Large intestine (tissue), 3 donors: ENCODE results near the gene MKRN2. TPM values are rescaled to one million over a fixed set of nuclear protein-coding genes. Genes with fewer than 3 reads are reported as not detected.

Experiments
- DNase-seq, 2 donors: peaks; one replicate each; pipeline versions ENCODE4 v3.0.0 to v3.0.0-alpha.2; 2013
- H3K27ac ChIP-seq: one replicate; pipeline ENCODE4 v1.5.1; 2013; ENCODE audit warnings: low read length
- H3K27me3 ChIP-seq: 2 replicates; pipeline ENCODE4 v1.6.1; 2013; ENCODE audit warnings: low read length; ENCODE audit not compliant: control insufficient read depth, insufficient read depth
- H3K36me3 ChIP-seq: 2 replicates; pipeline ENCODE4 v1.6.1; 2013; ENCODE audit warnings: low read length; ENCODE audit not compliant: control insufficient read depth, insufficient read depth
- H3K4me1 ChIP-seq: one replicate; pipeline ENCODE4 v1.6.1; 2013; ENCODE audit warnings: low read length; ENCODE audit not compliant: control insufficient read depth, insufficient read depth
- H3K4me3 ChIP-seq: one replicate; pipeline ENCODE4 v1.5.1; 2013; ENCODE audit warnings: low read length
- H3K9me3 ChIP-seq: one replicate; pipeline ENCODE4 v1.6.1; 2013; ENCODE audit warnings: mild to moderate bottlenecking, low read depth, low read length, moderate library complexity; ENCODE audit not compliant: control insufficient read depth
- WGBS: methylation state at CpG from one replicate; pipeline ENCODE4 v1.1.5; 2013; ENCODE audit warnings: low lambda C conversion rate; ENCODE audit not compliant: insufficient coverage; 5-methylcytosine and 5-hydroxymethylcytosine counted together
- polyA plus RNA-seq: library from polyadenylated mRNA; unstranded; fragments of 120-200 nt; gene quantifications from one replicate; pipeline ENCODE4 v1.2.1, GENCODE V29; 2013

Gene MKRN2
- polyA plus RNA-seq, 1 donor: 32.9 TPM

DNA sequence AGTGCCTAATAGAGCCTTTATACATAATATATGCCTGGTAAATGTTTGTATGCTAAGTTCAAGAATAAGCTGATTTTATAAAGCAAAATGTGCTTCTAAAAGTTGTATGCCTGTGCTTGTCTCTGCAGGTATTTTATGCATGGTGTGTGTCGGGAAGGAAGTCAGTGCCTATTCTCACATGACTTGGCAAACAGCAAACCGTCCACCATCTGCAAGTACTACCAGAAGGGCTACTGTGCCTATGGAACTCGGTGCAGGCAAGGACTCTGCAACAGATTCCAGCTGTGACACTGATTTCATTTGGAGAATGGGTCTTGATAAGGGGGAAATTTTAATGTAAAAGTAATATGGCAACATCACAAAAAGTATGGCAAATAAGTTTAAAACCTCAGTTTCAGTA, 11.9 kb downstream of the MKRN2 start:
- peaks cover 38% of the 10 kb centered on the region for H3K36me3 ChIP-seq
- DNase-seq: no peak
- no peaks in the 10 kb centered on the region for H3K4me1 ChIP-seq
- no peak overlapping the region for H3K4me3 ChIP-seq
- H3K9me3 ChIP-seq: peaks cover 11% of the 10 kb centered on the region
- no CpG with 5 or more reads among the region's 3 CpGs for WGBS
- no peaks in the 10 kb centered on the region for H3K27me3 ChIP-seq
- H3K27ac ChIP-seq: no peak overlapping the region

GRCh38 chr3:12569836-12570235, 12.9 kb downstream of the MKRN2 start:
- H3K4me1 ChIP-seq: no peaks in the 10 kb centered on the region
- DNase-seq: no peak
- H3K36me3 ChIP-seq: peaks cover 49% of the 10 kb centered on the region
- no peak overlapping the region for H3K27ac ChIP-seq
- no peaks in the 10 kb centered on the region for H3K27me3 ChIP-seq
- peaks cover 11% of the 10 kb centered on the region for H3K9me3 ChIP-seq
- H3K4me3 ChIP-seq: no peak overlapping the region
- no CpG with 5 or more reads among the region's 6 CpGs for WGBS

DNA sequence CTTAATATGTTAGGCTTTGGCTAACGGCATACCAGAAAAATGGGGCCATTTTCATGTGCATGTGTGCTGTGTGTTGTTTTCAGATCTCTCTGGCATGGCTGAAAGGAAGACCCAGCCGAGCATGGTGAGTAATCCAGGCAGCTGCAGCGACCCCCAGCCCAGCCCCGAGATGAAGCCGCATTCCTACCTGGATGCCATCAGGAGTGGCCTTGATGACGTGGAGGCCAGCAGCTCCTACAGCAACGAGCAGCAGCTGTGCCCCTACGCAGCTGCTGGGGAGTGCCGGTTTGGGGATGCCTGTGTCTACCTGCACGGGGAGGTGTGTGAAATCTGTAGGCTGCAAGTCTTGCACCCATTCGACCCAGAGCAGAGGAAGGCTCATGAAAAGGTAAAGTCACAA, 15.1 kb downstream of the MKRN2 start:
- no peaks in the 10 kb centered on the region for H3K4me1 ChIP-seq
- DNase-seq: no peak
- H3K36me3 ChIP-seq: peaks cover 70% of the 10 kb centered on the region
- no peak overlapping the region for H3K4me3 ChIP-seq
- no peaks in the 10 kb centered on the region for H3K9me3 ChIP-seq
- WGBS: no CpG with 5 or more reads among the region's 11 CpGs
- H3K27ac ChIP-seq: no peak overlapping the region
- H3K27me3 ChIP-seq: no peaks in the 10 kb centered on the region

GRCh38 chr3:12574131-12574530, 17.2 kb downstream of the MKRN2 start:
- WGBS: no CpG with 5 or more reads among the region's 6 CpGs
- H3K4me1 ChIP-seq: no peaks in the 10 kb centered on the region
- no peaks in the 10 kb centered on the region for H3K27me3 ChIP-seq
- no peak overlapping the region for H3K27ac ChIP-seq
- no peak for DNase-seq
- H3K9me3 ChIP-seq: no peaks in the 10 kb centered on the region
- peaks cover 83% of the 10 kb centered on the region for H3K36me3 ChIP-seq
- no peak overlapping the region for H3K4me3 ChIP-seq

GRCh38 chr3:12574661-12575060, 17.8 kb downstream of the MKRN2 start:
- peaks cover 85% of the 10 kb centered on the region for H3K36me3 ChIP-seq
- no peaks in the 10 kb centered on the region for H3K4me1 ChIP-seq
- no peak for DNase-seq
- H3K4me3 ChIP-seq: no peak overlapping the region
- H3K27ac ChIP-seq: no peak overlapping the region
- H3K9me3 ChIP-seq: no peaks in the 10 kb centered on the region
- WGBS: no CpG with 5 or more reads among the region's 7 CpGs
- no peaks in the 10 kb centered on the region for H3K27me3 ChIP-seq

DNA sequence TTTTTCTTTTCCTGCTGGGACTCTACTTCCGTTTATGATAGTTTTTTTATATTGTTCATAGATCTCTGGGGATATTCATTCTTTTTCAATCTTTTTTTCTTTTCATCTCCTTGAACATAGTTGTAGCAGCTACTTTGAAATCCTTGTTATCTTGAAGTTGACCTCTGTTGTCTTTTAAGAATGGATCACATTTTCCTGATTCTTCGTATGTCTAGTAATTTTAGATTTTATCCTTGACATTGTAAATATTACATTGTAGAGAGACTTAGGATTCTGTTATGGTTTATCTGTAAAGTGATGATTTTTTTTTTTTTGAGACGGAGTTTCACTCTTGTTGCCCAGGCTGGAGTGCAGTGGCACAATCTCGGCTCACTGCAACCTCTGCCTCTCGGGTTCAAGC, 20.5 kb downstream of the MKRN2 start:
- 67% methylated on average over 2 of the region's 5 CpGs for WGBS
- DNase-seq: no peak

DNA sequence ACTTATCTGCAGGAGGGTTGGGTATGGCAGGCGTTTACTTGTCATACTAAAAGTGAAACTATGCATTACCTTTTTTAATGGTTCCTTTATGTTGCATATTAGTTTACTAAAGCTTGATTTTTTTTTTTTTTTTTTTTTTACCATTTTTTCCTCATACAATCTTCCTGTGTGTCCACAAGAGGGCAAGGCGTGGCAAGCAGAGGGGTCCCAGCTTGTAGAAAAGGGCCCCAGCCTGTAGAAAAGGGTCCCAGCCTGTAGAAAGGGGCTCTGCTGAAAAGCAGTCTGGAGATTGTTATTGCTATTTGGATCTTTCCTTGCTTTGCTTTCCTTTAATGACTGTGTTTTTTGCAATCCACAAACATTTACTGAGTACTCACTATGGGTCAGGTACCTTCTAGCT, 21.9 kb downstream of the MKRN2 start:
- Histone ChIP-seq H3K27ac (no peak overlapping the region), H3K36me3 (peaks cover 85% of the 10 kb centered on the region)
- WGBS: no CpG with 5 or more reads among the region's 2 CpGs

More for the DNA sequence above, 20.5 kb downstream of the MKRN2 start:
- Histone ChIP-seq H3K4me3 (no peak overlapping the region), H3K27me3 (no peaks in the 10 kb centered on the region), H3K36me3 (peaks cover 84% of the 10 kb centered on the region), H3K4me1 (no peaks in the 10 kb centered on the region), H3K9me3 (no peaks in the 10 kb centered on the region), H3K27ac (no peak overlapping the region)

DNA sequence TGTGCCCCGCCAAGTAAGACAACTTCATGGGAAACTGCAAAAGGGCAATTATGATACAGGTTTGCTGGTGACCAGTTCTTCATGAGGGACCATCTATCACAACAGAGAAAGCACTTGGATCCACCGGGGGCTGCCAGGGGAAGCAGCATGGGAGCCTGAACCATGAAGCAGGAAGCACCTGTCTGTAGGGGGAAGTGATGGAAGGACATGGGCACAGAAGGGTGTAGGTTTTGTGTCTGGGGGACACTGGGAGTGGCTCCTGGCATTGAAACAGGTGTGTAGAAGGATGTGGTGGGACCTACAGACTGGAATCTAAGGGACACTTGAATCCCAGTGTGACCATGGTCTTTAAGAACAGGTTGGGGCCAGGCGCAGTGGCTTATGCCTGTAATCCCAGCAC, 22.6 kb downstream of the MKRN2 start:
- Histone ChIP-seq H3K27me3 (no peaks in the 10 kb centered on the region), H3K27ac (no peak overlapping the region), H3K9me3 (no peaks in the 10 kb centered on the region), H3K36me3 (peaks cover 85% of the 10 kb centered on the region), H3K4me1 (no peaks in the 10 kb centered on the region), H3K4me3 (no peak overlapping the region)
- WGBS: no CpG with 5 or more reads among the region's 3 CpGs
- DNase-seq: no peak

More for the DNA sequence above, 21.9 kb downstream of the MKRN2 start:
- no peak for DNase-seq
- Histone ChIP-seq H3K4me3 (no peak overlapping the region), H3K4me1 (no peaks in the 10 kb centered on the region), H3K27me3 (no peaks in the 10 kb centered on the region), H3K9me3 (no peaks in the 10 kb centered on the region)

GRCh38 chr3:12579905-12580304, 23.0 kb downstream of the MKRN2 start:
- Histone ChIP-seq H3K36me3 (peaks cover 85% of the 10 kb centered on the region), H3K27me3 (no peaks in the 10 kb centered on the region), H3K4me3 (no peak overlapping the region), H3K9me3 (no peaks in the 10 kb centered on the region), H3K4me1 (no peaks in the 10 kb centered on the region), H3K27ac (no peak overlapping the region)
- 80% methylated on average over 1 of the region's 3 CpGs for WGBS
- no peak for DNase-seq

- H3K4me3 ChIP-seq: no peak overlapping the region
- H3K27ac ChIP-seq: no peak overlapping the region
- H3K27me3 ChIP-seq: no peaks in the 10 kb centered on the region
- no peak for DNase-seq
- no peaks in the 10 kb centered on the region for H3K4me1 ChIP-seq
- H3K36me3 ChIP-seq: peaks cover 90% of the 10 kb centered on the region
- no CpG with 5 or more reads among the region's 4 CpGs for WGBS
- no peaks in the 10 kb centered on the region for H3K9me3 ChIP-seq
Observed at GRCh38 chr3:12582730-12583129, 25.8 kb downstream of the MKRN2 start.

DNA sequence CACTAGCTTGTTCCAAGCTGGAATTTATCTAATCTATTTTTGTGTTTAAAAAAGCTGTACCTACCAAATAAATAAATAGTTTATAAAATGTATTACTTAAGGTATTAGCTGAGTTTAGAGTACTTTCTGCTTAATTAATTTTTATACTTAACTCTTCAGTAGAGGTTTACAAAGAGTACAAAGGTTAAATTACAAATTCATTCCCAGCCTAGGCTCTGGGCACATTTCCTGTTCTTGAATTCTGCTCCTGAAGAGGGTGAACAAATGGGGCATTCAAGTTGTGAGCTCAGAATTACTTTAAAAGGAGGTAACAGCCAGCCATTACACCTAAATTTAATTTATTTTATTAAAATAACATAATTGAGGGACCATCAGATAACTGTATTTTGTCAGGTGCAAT, 26.4 kb downstream of the MKRN2 start:
- Histone ChIP-seq H3K27me3 (no peaks in the 10 kb centered on the region), H3K36me3 (peaks cover 91% of the 10 kb centered on the region)

More for the DNA sequence above, 26.4 kb downstream of the MKRN2 start:
- Histone ChIP-seq H3K4me1 (no peaks in the 10 kb centered on the region), H3K4me3 (no peak overlapping the region), H3K27ac (no peak overlapping the region), H3K9me3 (no peaks in the 10 kb centered on the region)
- DNase-seq: no peak
